ENCODE data around the gene DNASE1L2.

DNASE1L2 gene

GRCh38 chr16:2271848-2272461 lies 35.7 kb downstream of the DNASE1L2 start:
- DNase-seq = no peak

- DNase-seq = no peak
Measured at GRCh38 chr16:2273484-2273883, 37.2 kb downstream of the DNASE1L2 start.

GRCh38 chr16:2273931-2274330 lies 37.7 kb downstream of the DNASE1L2 start:
- DNase-seq = no peak

GRCh38 chr16:2275476-2276367 lies 39.5 kb downstream of the DNASE1L2 start:
- no peak for DNase-seq

- no peak for DNase-seq
Measured at GRCh38 chr16:2276368-2277195, 40.3 kb downstream of the DNASE1L2 start.

- no peak for DNase-seq
Measured at GRCh38 chr16:2277466-2278271, 41.4 kb downstream of the DNASE1L2 start.

GRCh38 chr16:2278272-2278608 lies 42.0 kb downstream of the DNASE1L2 start:
- DNase-seq = no peak

GRCh38 chr16:2278956-2279800 lies 42.9 kb downstream of the DNASE1L2 start:
- DNase-seq = no peak

GRCh38 chr16:2280461-2280860 lies 44.2 kb downstream of the DNASE1L2 start:
- no peak for DNase-seq

GRCh38 chr16:2280981-2281542 lies 44.8 kb downstream of the DNASE1L2 start:
- no peak for DNase-seq

- no peak for DNase-seq
Measured at GRCh38 chr16:2282262-2282661, 46.0 kb downstream of the DNASE1L2 start.

- DNase-seq = no peak
Measured at GRCh38 chr16:2282866-2283555, 46.8 kb downstream of the DNASE1L2 start.

GRCh38 chr16:2284001-2284770 lies 47.9 kb downstream of the DNASE1L2 start:
- DNase-seq = no peak

GRCh38 chr16:2284797-2285576 lies 48.7 kb downstream of the DNASE1L2 start:
- no peak for DNase-seq

- DNase-seq = no peak
Measured at GRCh38 chr16:2285731-2286191, 49.5 kb downstream of the DNASE1L2 start.

GRCh38 chr16:2286550-2286949 lies 50.3 kb downstream of the DNASE1L2 start:
- DNase-seq = no peak

- DNase-seq = no peak
Measured at GRCh38 chr16:2287916-2288547, 51.8 kb downstream of the DNASE1L2 start.

Measured in cerebellar nuclear complex (tissue), 1 donor.